Measurements from ENCODE around the gene EPB41L4B. TPM values are rescaled to one million over a fixed set of nuclear protein-coding genes. Genes with fewer than 3 reads are reported as not detected.

Gene EPB41L4B
- total and polyA plus RNA-seq, 2 of the 13 experiments (the other 11 are each of a cell fraction or from before 2014, with no cell fraction given) = 17.6 to 22.1 TPM

GRCh38 chr9:109320742-109321448 is at the start of gene EPB41L4B (continued):
- TF ChIP-seq, protein P1, sequence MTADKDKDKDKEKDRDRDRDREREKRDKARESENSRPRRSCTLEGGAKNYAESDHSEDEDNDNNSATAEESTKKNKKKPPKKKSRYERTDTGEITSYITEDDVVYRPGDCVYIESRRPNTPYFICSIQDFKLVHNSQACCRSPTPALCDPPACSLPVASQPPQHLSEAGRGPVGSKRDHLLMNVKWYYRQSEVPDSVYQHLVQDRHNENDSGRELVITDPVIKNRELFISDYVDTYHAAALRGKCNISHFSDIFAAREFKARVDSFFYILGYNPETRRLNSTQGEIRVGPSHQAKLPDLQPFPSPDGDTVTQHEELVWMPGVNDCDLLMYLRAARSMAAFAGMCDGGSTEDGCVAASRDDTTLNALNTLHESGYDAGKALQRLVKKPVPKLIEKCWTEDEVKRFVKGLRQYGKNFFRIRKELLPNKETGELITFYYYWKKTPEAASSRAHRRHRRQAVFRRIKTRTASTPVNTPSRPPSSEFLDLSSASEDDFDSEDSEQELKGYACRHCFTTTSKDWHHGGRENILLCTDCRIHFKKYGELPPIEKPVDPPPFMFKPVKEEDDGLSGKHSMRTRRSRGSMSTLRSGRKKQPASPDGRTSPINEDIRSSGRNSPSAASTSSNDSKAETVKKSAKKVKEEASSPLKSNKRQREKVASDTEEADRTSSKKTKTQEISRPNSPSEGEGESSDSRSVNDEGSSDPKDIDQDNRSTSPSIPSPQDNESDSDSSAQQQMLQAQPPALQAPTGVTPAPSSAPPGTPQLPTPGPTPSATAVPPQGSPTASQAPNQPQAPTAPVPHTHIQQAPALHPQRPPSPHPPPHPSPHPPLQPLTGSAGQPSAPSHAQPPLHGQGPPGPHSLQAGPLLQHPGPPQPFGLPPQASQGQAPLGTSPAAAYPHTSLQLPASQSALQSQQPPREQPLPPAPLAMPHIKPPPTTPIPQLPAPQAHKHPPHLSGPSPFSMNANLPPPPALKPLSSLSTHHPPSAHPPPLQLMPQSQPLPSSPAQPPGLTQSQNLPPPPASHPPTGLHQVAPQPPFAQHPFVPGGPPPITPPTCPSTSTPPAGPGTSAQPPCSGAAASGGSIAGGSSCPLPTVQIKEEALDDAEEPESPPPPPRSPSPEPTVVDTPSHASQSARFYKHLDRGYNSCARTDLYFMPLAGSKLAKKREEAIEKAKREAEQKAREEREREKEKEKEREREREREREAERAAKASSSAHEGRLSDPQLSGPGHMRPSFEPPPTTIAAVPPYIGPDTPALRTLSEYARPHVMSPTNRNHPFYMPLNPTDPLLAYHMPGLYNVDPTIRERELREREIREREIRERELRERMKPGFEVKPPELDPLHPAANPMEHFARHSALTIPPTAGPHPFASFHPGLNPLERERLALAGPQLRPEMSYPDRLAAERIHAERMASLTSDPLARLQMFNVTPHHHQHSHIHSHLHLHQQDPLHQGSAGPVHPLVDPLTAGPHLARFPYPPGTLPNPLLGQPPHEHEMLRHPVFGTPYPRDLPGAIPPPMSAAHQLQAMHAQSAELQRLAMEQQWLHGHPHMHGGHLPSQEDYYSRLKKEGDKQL (CRISPR knock-in tag; IDR thresholded peaks at IDR 0.05; ENCODE audit: low read depth) = peak; percentile 70; the same call in 1 of the 2 replicates
- TF ChIP-seq ZKSCAN8 (CRISPR knock-in tag; IDR thresholded peaks at IDR 0.05; ENCODE audit: borderline replicate concordance) (peak; percentile 86; the same call in 1 of the 2 replicates), GATAD2A (CRISPR knock-in tag; IDR thresholded peaks at IDR 0.05) (peak; percentile 88), SYNCRIP (IDR thresholded peaks at IDR 0.05; ENCODE audit: insufficient read depth, low read depth, low read length) (no peak), ZNF234 (CRISPR knock-in tag; conservative IDR thresholded peaks at IDR 0.05) (no peak), ZNF383 (CRISPR knock-in tag; IDR thresholded peaks at IDR 0.05; ENCODE audit: borderline replicate concordance) (no peak), POLR2AphosphoS5 (IDR thresholded peaks at IDR 0.05; ENCODE audit: low read depth, low read length) (no peak), ZFP90 (CRISPR knock-in tag; IDR thresholded peaks at IDR 0.05; ENCODE audit: borderline replicate concordance) (peak; percentile 86; the same call in 1 of the 2 replicates), ZFX (CRISPR knock-in tag; IDR thresholded peaks at IDR 0.05; ENCODE audit: low read depth) (peak; percentile 89), ATM (IDR thresholded peaks at IDR 0.05; ENCODE audit: borderline replicate concordance) (no peak), AKAP8 (CRISPR knock-in tag; IDR thresholded peaks at IDR 0.05) (0 out of 2 replicates have a peak, but pooled peaks have one; percentile 55), CAMTA2 (CRISPR knock-in tag; IDR thresholded peaks at IDR 0.05; ENCODE audit: borderline replicate concordance) (no peak), SAFB2 (CRISPR knock-in tag; IDR thresholded peaks at IDR 0.05; ENCODE audit: borderline replicate concordance, low read depth) (peak; percentile 70; the same call in 1 of the 2 replicates), ZNF558 (CRISPR knock-in tag; IDR thresholded peaks at IDR 0.05; ENCODE audit: borderline replicate concordance) (0 out of 2 replicates have a peak, but pooled peaks have one; percentile 89), HNRNPH1 (optimal IDR thresholded peaks at IDR 0.05; ENCODE audit: low read depth, low read length) (no peak), ZNF660 (CRISPR knock-in tag; IDR thresholded peaks at IDR 0.05; ENCODE audit: borderline replicate concordance, low read depth) (no peak), ZNF317 (CRISPR knock-in tag; IDR thresholded peaks at IDR 0.05) (peak; percentile 80), ATF7-NPFF (CRISPR knock-in tag; IDR thresholded peaks at IDR 0.05; ENCODE audit: low read depth) (peak; percentile 94)
- TF ChIP-seq, protein P2, sequence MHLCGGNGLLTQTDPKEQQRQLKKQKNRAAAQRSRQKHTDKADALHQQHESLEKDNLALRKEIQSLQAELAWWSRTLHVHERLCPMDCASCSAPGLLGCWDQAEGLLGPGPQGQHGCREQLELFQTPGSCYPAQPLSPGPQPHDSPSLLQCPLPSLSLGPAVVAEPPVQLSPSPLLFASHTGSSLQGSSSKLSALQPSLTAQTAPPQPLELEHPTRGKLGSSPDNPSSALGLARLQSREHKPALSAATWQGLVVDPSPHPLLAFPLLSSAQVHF (CRISPR knock-in tag; IDR thresholded peaks at IDR 0.05) = peak; percentile 72; the same call in 1 of the 2 replicates
- TF ChIP-seq, protein P3, sequence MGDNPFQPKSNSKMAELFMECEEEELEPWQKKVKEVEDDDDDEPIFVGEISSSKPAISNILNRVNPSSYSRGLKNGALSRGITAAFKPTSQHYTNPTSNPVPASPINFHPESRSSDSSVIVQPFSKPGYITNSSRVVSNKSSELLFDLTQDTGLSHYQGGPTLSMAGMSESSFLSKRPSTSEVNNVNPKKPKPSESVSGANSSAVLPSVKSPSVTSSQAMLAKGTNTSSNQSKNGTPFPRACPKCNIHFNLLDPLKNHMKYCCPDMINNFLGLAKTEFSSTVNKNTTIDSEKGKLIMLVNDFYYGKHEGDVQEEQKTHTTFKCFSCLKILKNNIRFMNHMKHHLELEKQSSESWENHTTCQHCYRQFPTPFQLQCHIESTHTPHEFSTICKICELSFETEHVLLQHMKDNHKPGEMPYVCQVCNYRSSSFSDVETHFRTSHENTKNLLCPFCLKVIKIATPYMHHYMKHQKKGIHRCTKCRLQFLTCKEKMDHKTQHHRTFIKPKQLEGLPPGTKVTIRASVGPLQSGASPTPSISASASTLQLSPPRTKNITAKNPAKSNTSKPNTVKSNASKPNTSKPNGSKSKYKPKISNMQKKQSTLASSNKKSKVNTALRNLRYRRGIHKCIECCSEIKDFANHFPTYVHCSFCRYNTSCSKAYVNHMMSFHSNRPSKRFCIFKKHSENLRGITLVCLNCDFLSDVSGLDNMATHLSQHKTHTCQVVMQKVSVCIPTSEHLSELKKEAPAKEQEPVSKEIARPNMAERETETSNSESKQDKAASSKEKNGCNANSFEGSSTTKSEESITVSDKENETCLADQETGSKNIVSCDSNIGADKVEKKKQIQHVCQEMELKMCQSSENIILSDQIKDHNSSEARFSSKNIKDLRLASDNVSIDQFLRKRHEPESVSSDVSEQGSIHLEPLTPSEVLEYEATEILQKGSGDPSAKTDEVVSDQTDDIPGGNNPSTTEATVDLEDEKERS (CRISPR knock-in tag; IDR thresholded peaks at IDR 0.05) = peak; percentile 83

Measured in HepG2 (cell line).